ENCODE results near the gene KIF1B. TPM values are rescaled to one million over a fixed set of nuclear protein-coding genes. Genes with fewer than 3 reads are reported as not detected.

KIF1B gene
- total and polyA plus RNA-seq, 8 donors: 36.0 to 46.7 (median 39.7) TPM

DNA sequence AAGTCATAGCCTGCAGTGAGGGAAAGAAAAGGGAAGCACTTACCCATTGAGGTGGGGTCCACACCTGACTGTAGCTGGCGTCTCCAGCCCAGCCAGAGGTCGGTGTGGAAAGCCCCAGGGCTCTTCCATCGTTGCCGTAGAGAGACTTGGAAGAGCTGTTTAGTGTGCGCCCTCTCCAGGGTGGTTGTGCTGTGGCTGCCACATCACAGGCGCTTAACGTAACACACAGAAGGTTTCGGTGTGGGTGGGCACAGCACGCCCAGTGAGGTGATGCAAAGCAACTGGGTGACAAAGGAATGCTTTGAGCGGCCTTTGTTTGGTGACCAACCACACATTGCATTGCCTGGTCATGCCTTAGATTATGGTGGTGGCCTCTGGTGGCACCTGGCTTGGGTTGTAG lies 36.8 kb upstream of the KIF1B start:
- intact Hi-C loops (cut with DNase I): no loop called here
- ATAC-seq: no peak
- peaks cover 0 to 82% of the 10 kb centered on the region in 2 donors for H3K36me3 ChIP-seq

GRCh38 chr1:10177876-10178275 lies 32.5 kb upstream of the KIF1B start:
- H3K27ac ChIP-seq: no peak overlapping the region
- peaks cover 0 to 73% of the 10 kb centered on the region in 2 donors for H3K36me3 ChIP-seq
- H3K4me1 ChIP-seq: no peaks in the 10 kb centered on the region
- no peak for DNase-seq
- ATAC-seq: no peak
- H3K9me3 ChIP-seq: no peaks in the 10 kb centered on the region
- intact Hi-C loops (cut with DNase I): no loop called here
- TF ChIP-seq, protein P1, sequence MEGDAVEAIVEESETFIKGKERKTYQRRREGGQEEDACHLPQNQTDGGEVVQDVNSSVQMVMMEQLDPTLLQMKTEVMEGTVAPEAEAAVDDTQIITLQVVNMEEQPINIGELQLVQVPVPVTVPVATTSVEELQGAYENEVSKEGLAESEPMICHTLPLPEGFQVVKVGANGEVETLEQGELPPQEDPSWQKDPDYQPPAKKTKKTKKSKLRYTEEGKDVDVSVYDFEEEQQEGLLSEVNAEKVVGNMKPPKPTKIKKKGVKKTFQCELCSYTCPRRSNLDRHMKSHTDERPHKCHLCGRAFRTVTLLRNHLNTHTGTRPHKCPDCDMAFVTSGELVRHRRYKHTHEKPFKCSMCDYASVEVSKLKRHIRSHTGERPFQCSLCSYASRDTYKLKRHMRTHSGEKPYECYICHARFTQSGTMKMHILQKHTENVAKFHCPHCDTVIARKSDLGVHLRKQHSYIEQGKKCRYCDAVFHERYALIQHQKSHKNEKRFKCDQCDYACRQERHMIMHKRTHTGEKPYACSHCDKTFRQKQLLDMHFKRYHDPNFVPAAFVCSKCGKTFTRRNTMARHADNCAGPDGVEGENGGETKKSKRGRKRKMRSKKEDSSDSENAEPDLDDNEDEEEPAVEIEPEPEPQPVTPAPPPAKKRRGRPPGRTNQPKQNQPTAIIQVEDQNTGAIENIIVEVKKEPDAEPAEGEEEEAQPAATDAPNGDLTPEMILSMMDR (IDR thresholded peaks at IDR 0.05): no peak
- H3K27me3 ChIP-seq: no peaks in the 10 kb centered on the region
- H3K4me3 ChIP-seq: no peak overlapping the region

More for the DNA sequence above, 36.8 kb upstream of the KIF1B start:
- Histone ChIP-seq H3K27ac (no peak overlapping the region), H3K9me3 (no peaks in the 10 kb centered on the region), H3K4me1 (no peaks in the 10 kb centered on the region), H3K27me3 (no peaks in the 10 kb centered on the region), H3K4me3 (no peak overlapping the region)
- DNase-seq: no peak
- TF ChIP-seq, protein P1 (IDR thresholded peaks at IDR 0.05): no peak

DNA sequence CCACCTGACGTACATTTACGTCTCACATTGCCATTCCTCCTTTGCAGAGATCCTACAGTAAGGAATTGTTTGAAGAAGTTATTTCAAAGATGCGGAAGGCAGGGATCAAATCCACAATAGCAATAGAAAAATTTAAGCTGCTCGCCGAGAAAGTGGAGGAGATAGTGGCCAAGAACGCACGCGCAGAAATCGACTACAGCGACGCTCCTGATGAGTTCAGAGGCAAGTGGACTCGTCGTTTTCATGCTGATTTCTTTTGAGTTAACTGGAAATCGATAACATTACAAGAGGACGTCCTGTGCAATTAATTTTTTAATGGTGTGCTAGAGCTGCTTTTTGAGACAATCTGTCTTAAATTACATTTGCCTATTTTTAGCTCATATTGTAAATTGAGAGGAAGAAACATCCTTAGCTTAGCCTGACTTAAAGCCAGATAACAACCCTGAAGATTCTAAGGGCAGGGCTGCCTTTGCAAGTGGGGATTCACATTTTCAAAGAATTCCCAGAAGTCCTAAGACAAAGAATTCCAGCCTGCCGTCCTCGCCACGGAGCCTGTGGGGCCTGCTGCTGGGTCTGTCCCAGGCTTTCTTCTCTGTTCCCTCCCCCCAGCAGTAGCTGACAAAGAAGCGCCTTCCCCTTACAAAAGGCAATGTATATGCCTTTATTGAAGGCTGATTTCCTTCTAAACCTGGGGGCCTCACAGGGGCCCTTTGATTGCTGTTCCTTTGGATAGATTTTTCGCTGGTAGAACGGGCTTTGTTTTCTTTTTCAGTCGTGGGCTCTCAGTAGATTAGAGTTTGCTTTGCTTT lies 31.6 kb upstream of the KIF1B start:
- ATAC-seq: no peak
- H3K4me1 ChIP-seq: no peaks in the 10 kb centered on the region
- H3K27ac ChIP-seq: no peak overlapping the region
- intact Hi-C loops (cut with DNase I): no loop called here
- DNase-seq: no peak
- H3K9me3 ChIP-seq: no peaks in the 10 kb centered on the region
- peaks cover 0 to 64% of the 10 kb centered on the region in 2 donors for H3K36me3 ChIP-seq
- H3K27me3 ChIP-seq: no peaks in the 10 kb centered on the region
- no peak overlapping the region for H3K4me3 ChIP-seq
- TF ChIP-seq, protein P1 (IDR thresholded peaks at IDR 0.05): no peak

- Histone ChIP-seq H3K4me3 (no peak overlapping the region), H3K27me3 (no peaks in the 10 kb centered on the region), H3K36me3 (peaks cover 0 to 60% of the 10 kb centered on the region in 2 donors), H3K27ac (no peak overlapping the region), H3K9me3 (no peaks in the 10 kb centered on the region), H3K4me1 (no peaks in the 10 kb centered on the region)
- TF ChIP-seq, protein P1 (IDR thresholded peaks at IDR 0.05): no peak
- ATAC-seq: no peak
- DNase-seq: no peak
- intact Hi-C loops (cut with DNase I): no loop called here
These were observed 30.8 kb upstream of the KIF1B start for GRCh38 chr1:10179406-10180091.

- Histone ChIP-seq H3K4me3 (no peak overlapping the region), H3K27ac (no peak overlapping the region), H3K36me3 (peaks cover 0 to 46% of the 10 kb centered on the region in 2 donors), H3K9me3 (no peaks in the 10 kb centered on the region), H3K27me3 (no peaks in the 10 kb centered on the region), H3K4me1 (no peaks in the 10 kb centered on the region)
- no peak for ATAC-seq
- TF ChIP-seq, protein P1 (IDR thresholded peaks at IDR 0.05): no peak
- intact Hi-C loops (cut with DNase I): no loop called here
- no peak for DNase-seq
These were observed 29.2 kb upstream of the KIF1B start for GRCh38 chr1:10181154-10181553.
